A673 (cell line): Measurements from ENCODE around the gene TLNRD1. TPM values are rescaled to one million over a fixed set of nuclear protein-coding genes. Genes with fewer than 3 reads are reported as not detected.

Experiments
- BruUV-seq: library from RNA; stranded (reverse); fragments of 400-500 nt; replicated peaks from 2 replicates; lab custom pipeline; 2021; lab: Mats Ljungman, UMichigan
- CTCF ChIA-PET: fragments of 300-600 bp; sonication (Branson Sonifier 250); formaldehyde crosslinking; loops from one replicate; lab custom pipeline; 2022; ENCODE audit warnings: antibody characterized with exemption; lab: Charles Lee
- POLR2A ChIA-PET: fragments of 300-600 bp; sonication (Branson Sonifier 250); formaldehyde crosslinking; loops from one replicate; lab custom pipeline; 2022; ENCODE audit warnings: antibody characterized with exemption; ENCODE audit not compliant: low non-redundant PET; lab: Charles Lee
- DNase-seq: peaks from one replicate; pipeline ENCODE4 v3.0.0-alpha.2; 2015; ENCODE audit warnings: low spot score
- H3K27ac ChIP-seq: fragments of 200-600 bp; sonication (generic); 2 replicates; pipeline ENCODE4 v1.5.1; 2016; ENCODE audit warnings: mixed run types, low read depth, mild to moderate bottlenecking, mixed read lengths, antibody characterized with exemption, low read length; ENCODE audit not compliant: poor library complexity, severe bottlenecking
- H3K27me3 ChIP-seq: fragments of 200-600 bp; sonication (generic); replicated peaks from 2 replicates; pipeline ENCODE4 v1.6.1; 2017; ENCODE audit warnings: mixed run types, low read depth, mild to moderate bottlenecking, mixed read lengths, antibody characterized with exemption, low read length; ENCODE audit not compliant: insufficient read depth, poor library complexity
- H3K36me3 ChIP-seq: fragments of 200-600 bp; sonication (generic); 2 replicates; pipeline ENCODE4 v1.6.1; 2016; ENCODE audit warnings: mixed run types, mild to moderate bottlenecking, mixed read lengths, antibody characterized with exemption, low read length; ENCODE audit not compliant: insufficient read depth, poor library complexity, severe bottlenecking
- H3K4me1 ChIP-seq: fragments of 200-600 bp; sonication (generic); 2 replicates; pipeline ENCODE4 v1.6.1; 2017; ENCODE audit warnings: mixed run types, mild to moderate bottlenecking, mixed read lengths, antibody characterized with exemption, low read length; ENCODE audit not compliant: insufficient read depth, poor library complexity, severe bottlenecking
- H3K4me3 ChIP-seq: fragments of 200-600 bp; sonication (generic); 2 replicates; pipeline ENCODE4 v1.5.1; 2016; ENCODE audit warnings: low read depth, mixed run types, mild to moderate bottlenecking, mixed read lengths, low read length; ENCODE audit not compliant: poor library complexity, severe bottlenecking
- H3K9me3 ChIP-seq: fragments of 200-600 bp; sonication (generic); 2 replicates; pipeline ENCODE4 v1.6.1; 2016; ENCODE audit warnings: mixed run types, low read depth, mild to moderate bottlenecking, mixed read lengths, antibody characterized with exemption, low read length; ENCODE audit not compliant: poor library complexity, severe bottlenecking
- CTCF ChIP-seq: fragments of 300-800, 200-600 bp; sonication (generic); conservative IDR thresholded peaks from 2 replicates; pipeline ENCODE4 v1.5.1; 2017; ENCODE audit warnings: low read depth, mild to moderate bottlenecking, antibody characterized with exemption, low read length, moderate library complexity, mixed read lengths
- EZH2 ChIP-seq: fragments of 200-600 bp; sonication (generic); IDR thresholded peaks from 2 replicates; pipeline ENCODE4 v1.6.1; 2017; ENCODE audit warnings: borderline replicate concordance, low read depth, mild to moderate bottlenecking, mixed read lengths, antibody characterized with exemption, low read length; ENCODE audit not compliant: poor library complexity, severe bottlenecking
- intact Hi-C: fragments of 100-400 bp; cut with micrococcal nuclease; formaldehyde crosslinking; loops from one replicate; pipeline ENCODE4 v1.10.0; 2022; ENCODE audit not compliant: unreplicated experiment
- total RNA-seq: library from RNA; stranded (reverse); gene quantifications from 2 replicates; pipeline ENCODE4 v1.2.3, GENCODE V29; 2021

Gene TLNRD1
- total RNA-seq, 1 experiment from 2014 or later, result 21.8 TPM

- no peak overlapping the region for H3K27ac ChIP-seq
- H3K36me3 ChIP-seq, result no peaks in the 10 kb centered on the region
- DNase-seq, result no peak
- CTCF ChIA-PET, result no interaction called here
- H3K9me3 ChIP-seq, result no peaks in the 10 kb centered on the region
- intact Hi-C loops, result no loop called here
- TF ChIP-seq EZH2 (no peak), CTCF (no peak)
- POLR2A ChIA-PET, result no interaction called here
- H3K4me3 ChIP-seq, result no peak overlapping the region
- H3K27me3 ChIP-seq, result no peaks in the 10 kb centered on the region
- BruUV-seq, result no TSS peak
- H3K4me1 ChIP-seq, result no peaks in the 10 kb centered on the region
Observed at GRCh38 chr15:81021321-81021720, 20.6 kb downstream of the TLNRD1 start.

- ChIA-PET POLR2A (no interaction called here), CTCF (no interaction called here)
- intact Hi-C loops, result no loop called here
- Histone ChIP-seq H3K4me3 (no peak overlapping the region), H3K27ac (no peak overlapping the region), H3K27me3 (no peaks in the 10 kb centered on the region), H3K36me3 (no peaks in the 10 kb centered on the region), H3K9me3 (no peaks in the 10 kb centered on the region), H3K4me1 (no peaks in the 10 kb centered on the region)
- TF ChIP-seq CTCF, result no peak
- TF ChIP-seq EZH2, result no peak
- no peak for DNase-seq
- no TSS peak for BruUV-seq
Observed at GRCh38 chr15:81023483-81024264, 23.0 kb downstream of the TLNRD1 start.

GRCh38 chr15:81024265-81024872, 23.6 kb downstream of the TLNRD1 start:
- intact Hi-C loops, result no loop called here
- ChIA-PET CTCF (no interaction called here), POLR2A (no interaction called here)
- Histone ChIP-seq H3K27me3 (no peaks in the 10 kb centered on the region), H3K9me3 (no peaks in the 10 kb centered on the region), H3K36me3 (no peaks in the 10 kb centered on the region), H3K27ac (no peak overlapping the region), H3K4me1 (no peaks in the 10 kb centered on the region), H3K4me3 (no peak overlapping the region)
- DNase-seq, result no peak
- BruUV-seq, result no TSS peak
- TF ChIP-seq EZH2 (no peak), CTCF (no peak)
